ENCODE measurements around the gene TMEM154.

DNA sequence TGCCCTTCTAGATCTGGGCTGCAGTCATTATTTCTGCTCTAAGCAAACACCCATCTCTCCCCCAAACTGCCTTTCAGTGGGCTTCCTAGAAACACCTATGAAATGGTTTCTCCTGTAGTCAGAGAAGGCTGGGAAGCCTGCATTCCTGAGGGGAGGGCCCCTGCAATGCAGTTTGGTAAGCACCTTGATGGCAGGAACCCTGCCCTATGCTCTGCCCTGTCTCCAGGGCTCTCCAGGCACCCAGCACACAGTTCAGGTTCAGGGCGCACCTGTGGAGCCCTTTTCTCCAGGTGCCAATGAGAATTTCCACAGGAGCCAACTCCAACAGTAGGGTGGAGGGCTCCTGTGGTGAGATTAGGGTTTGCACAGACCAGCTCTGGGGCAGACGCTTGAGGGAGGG, 74.8 kb downstream of the TMEM154 start:
- TF ChIP-seq, protein P1, sequence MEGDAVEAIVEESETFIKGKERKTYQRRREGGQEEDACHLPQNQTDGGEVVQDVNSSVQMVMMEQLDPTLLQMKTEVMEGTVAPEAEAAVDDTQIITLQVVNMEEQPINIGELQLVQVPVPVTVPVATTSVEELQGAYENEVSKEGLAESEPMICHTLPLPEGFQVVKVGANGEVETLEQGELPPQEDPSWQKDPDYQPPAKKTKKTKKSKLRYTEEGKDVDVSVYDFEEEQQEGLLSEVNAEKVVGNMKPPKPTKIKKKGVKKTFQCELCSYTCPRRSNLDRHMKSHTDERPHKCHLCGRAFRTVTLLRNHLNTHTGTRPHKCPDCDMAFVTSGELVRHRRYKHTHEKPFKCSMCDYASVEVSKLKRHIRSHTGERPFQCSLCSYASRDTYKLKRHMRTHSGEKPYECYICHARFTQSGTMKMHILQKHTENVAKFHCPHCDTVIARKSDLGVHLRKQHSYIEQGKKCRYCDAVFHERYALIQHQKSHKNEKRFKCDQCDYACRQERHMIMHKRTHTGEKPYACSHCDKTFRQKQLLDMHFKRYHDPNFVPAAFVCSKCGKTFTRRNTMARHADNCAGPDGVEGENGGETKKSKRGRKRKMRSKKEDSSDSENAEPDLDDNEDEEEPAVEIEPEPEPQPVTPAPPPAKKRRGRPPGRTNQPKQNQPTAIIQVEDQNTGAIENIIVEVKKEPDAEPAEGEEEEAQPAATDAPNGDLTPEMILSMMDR (conservative IDR thresholded peaks at IDR 0.05) = no peak
- no peak for TF ChIP-seq EZH2 (IDR thresholded peaks at IDR 0.05; ENCODE audit: low read depth)
